Hematopoietic multipotent progenitor cell treated with erythropoietin and hydrocortisone succinate and interleukin-3 and kit ligand, for 17 days (in vitro differentiated cells): ENCODE data around the gene TSHZ3.

Source experiments
- DNase-seq: peaks from one replicate; pipeline ENCODE4 v3.0.0-alpha.2; 2015; ENCODE audit warnings: low spot score

Gene TSHZ3

GRCh38 chr19:31337008-31337914, 12.0 kb downstream of the TSHZ3 start:
- no peak for DNase-seq

- no peak for DNase-seq
These were observed 13.5 kb downstream of the TSHZ3 start for GRCh38 chr19:31335716-31336115.

DNA sequence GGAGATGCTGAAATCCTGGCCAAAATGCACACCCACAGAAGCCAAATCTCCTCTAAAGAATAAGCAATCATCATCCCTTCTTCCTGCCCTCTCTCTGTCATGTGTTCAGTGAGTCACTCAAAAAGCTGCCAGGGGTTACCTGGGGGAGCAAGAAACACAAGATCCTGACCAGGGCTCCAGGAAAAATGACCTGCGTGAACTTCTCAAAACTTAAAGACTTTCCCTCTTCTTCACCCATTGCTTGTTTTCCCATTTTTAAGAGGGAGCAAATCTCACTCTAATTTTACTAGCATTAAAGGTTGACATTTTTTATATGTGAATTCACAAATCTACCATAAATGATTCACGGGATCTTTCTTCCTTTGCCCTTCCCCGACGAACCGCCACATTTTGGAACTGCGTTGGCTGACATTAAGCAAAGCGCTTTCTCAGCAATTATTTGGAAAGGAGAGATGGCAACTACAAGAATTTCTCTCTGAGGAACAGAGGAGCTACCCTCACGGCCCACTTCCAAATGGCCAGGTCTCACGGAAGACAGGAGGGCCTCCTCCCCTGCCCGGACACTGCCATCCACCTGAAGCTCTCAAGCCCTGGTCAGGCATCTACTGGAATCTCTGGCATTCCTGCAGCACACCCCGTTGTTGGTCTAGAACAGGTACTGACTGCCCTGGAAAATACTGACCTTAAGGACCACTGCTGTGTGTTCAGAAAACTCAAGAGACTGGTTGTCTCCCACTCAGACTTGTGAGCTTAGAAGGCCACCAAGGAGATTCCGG, 14.2 kb downstream of the TSHZ3 start:
- no peak for DNase-seq

GRCh38 chr19:31334101-31334848, 15.0 kb downstream of the TSHZ3 start:
- no peak for DNase-seq

- DNase-seq, result no peak
These were observed 17.1 kb downstream of the TSHZ3 start for GRCh38 chr19:31332096-31332495.

- DNase-seq, result no peak
These were observed 17.7 kb downstream of the TSHZ3 start for GRCh38 chr19:31331536-31331935.

GRCh38 chr19:31330761-31331160, 18.5 kb downstream of the TSHZ3 start:
- DNase-seq, result no peak

DNA sequence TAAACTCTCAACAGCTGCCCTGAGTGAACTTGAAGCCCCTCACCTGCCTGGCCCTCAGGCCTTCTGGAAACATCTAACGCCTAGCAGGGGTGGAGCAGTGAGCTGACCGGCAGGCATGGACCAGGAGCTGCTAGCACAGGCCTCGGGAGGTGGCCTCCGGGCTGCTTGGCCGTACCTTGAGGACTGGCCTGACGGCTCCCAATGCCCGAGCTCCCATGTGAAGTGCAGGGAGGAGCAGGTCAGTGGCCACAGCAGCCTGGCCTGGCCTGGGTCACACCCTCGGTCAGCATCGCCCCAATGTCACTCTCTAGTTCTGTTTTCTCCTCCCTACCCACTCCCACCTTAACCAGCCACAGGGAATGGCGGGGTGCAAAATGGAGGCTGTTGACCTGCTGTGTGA, 19.0 kb downstream of the TSHZ3 start:
- DNase-seq, result no peak

DNA sequence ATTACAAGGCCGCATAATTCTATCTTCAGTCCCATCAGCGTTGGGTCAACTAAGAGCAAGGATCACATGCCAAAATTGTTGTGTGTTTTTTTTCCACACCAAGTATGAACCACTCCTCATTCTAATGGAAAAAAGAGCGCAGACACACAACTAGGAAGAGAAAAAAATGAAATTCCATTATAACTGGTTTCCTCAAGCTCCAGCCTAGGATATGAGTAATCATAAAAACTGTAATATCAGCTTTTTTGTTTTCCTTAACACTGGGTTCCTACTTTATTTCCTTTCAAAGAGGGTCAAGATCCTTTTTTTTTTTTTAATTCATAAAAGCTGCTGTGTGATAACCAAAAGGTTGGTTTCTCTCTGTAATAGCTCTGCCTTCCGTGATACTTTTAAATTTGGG, 19.4 kb downstream of the TSHZ3 start:
- no peak for DNase-seq

- no peak for DNase-seq
These were observed 21.0 kb downstream of the TSHZ3 start for GRCh38 chr19:31328238-31328637.

GRCh38 chr19:31326329-31327028, 22.8 kb downstream of the TSHZ3 start:
- DNase-seq, result no peak

DNA sequence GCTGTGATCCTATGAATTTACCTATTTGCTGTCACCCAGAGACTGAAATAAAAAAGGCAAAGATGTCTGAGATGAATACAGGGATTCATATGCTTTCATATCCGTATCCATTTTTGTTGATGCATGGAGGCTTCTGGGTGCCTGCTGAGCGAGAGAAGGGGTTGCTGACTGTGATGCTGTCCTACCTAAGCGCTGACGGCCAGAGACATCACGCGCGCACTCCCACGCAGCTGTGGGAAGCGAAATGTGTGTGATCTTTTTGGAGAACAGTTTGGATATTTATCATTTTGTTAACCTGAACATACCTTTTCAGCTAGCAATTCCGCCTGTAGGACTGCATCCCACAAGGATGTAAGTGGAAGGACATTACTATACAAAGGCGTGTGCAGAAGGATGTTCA, 23.9 kb downstream of the TSHZ3 start:
- no peak for DNase-seq

GRCh38 chr19:31319465-31319864, 29.8 kb downstream of the TSHZ3 start:
- DNase-seq, result no peak

- DNase-seq, result no peak
These were observed 30.3 kb downstream of the TSHZ3 start for GRCh38 chr19:31318790-31319425.

GRCh38 chr19:31317570-31317969, 31.7 kb downstream of the TSHZ3 start:
- DNase-seq, result no peak

GRCh38 chr19:31317093-31317492, 32.1 kb downstream of the TSHZ3 start:
- DNase-seq, result no peak

- no peak for DNase-seq
These were observed 32.9 kb downstream of the TSHZ3 start for GRCh38 chr19:31316201-31316951.

DNA sequence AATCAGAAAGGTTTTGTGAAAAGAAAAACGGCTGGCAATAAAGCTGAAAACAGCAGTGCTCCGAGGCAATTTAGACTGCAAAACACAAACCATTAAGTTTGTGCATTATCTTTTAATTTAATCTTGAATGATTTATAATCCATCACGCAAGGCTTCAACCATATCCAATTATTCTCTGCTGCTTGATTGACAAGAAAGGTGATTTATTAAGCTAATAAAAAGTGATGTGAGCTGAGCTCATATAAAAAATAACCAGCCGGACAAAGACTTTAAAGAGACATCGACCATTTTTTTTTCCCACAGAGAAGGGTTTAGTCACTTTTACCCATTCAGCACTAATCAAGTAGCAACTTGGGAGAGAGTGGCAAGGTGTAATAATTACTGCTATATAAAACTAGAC, 33.6 kb downstream of the TSHZ3 start:
- no peak for DNase-seq

DNA sequence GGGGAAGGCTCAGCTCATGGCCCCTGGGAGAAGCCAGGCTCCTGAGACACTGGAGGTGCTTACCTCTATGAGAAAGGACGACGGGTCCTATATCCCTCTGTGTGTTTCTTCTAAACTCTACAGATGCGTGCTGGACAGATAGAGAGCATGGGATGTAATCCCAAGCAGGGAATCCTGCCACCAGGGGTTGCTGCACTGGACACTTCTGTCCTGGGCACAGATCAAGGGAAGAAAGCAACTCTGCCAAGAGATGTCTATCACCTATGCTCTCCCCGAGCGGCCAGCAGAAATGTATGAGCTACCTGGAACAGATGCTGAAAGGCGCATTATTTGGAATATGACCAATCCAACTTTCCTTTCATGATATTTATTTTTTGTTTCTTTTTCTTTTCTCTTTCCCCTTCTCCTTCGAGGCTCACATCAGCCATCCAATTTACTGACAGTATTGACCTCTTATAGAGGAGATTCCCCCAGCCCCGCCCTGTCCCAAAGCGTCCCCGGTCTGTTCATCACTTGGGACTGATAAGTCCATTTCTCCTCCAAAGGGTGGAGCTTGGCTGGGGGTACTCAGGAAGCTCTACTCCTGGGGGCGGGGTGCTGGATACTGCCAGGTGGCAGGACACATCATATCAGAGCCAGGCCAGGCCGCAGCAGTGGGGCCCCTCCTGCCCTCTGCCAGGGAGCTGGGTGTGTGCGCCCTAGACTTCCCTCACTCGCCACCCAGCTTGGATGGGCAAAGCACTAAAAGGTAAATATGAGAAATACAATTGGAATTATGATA, 34.2 kb downstream of the TSHZ3 start:
- DNase-seq, result no peak

GRCh38 chr19:31314156-31314555, 35.1 kb downstream of the TSHZ3 start:
- no peak for DNase-seq
